K562 (cell line): ENCODE measurements around the gene KLHDC10. TPM values are rescaled to one million over a fixed set of nuclear protein-coding genes. Genes with fewer than 3 reads are reported as not detected.
A peak's percentile ranks its signal among the peaks of the same experiment; 100 is the strongest.

Experiments used
- ADNP ChIP-seq: fragments of 200-800 bp; sonication (Bioruptor generic); IDR thresholded peaks from 2 replicates; pipeline ENCODE4 v1.6.1; 2016; ENCODE audit warnings: missing genetic modification characterization, missing compliant biosample characterization
- ATF4 ChIP-seq: fragments of 450-650 bp; formaldehyde crosslinking; IDR thresholded peaks from 2 replicates; pipeline ENCODE4 v1.4.0; 2022; ENCODE audit warnings: mild to moderate bottlenecking, moderate library complexity
- CBX8 ChIP-seq: fragments of 200-600 bp; sonication (generic); IDR thresholded peaks from 2 replicates; pipeline ENCODE4 v1.6.1; 2012; ENCODE audit warnings: borderline replicate concordance, mixed run types, low read depth, mild to moderate bottlenecking, moderate library complexity, mixed read lengths, low read length, control low read depth, inconsistent platforms; ENCODE audit not compliant: poor library complexity, severe bottlenecking; ENCODE audit errors: extremely low read depth
- CREBBP ChIP-seq: IDR thresholded peaks from one replicate; pipeline ENCODE4 v1.6.1; 2012; ENCODE audit warnings: low read depth, mild to moderate bottlenecking, control low read depth, inconsistent platforms, low read length
- E2F1 ChIP-seq: sonication (generic); formaldehyde crosslinking; IDR thresholded peaks from 2 replicates; pipeline ENCODE4 v1.8.1; 2023; ENCODE audit warnings: mild to moderate bottlenecking, missing genetic modification reagents, moderate library complexity
- ELF4 ChIP-seq: fragments of 450-650 bp; formaldehyde crosslinking; IDR thresholded peaks from 2 replicates; pipeline ENCODE4 v1.4.0; 2022; ENCODE audit warnings: missing genetic modification characterization
- FUS ChIP-seq: fragments of 200-400 bp; formaldehyde crosslinking; optimal IDR thresholded peaks from 2 replicates; pipeline ENCODE3; 2017; ENCODE audit warnings: low read depth, low read length
- HES1 ChIP-seq: fragments of 450-650 bp; IDR thresholded peaks from 2 replicates; pipeline ENCODE4 v1.6.1; 2016; ENCODE audit warnings: low read depth, mild to moderate bottlenecking, moderate library complexity
- KDM5B ChIP-seq: fragments of 200-600 bp; sonication (generic); IDR thresholded peaks from 2 replicates; pipeline ENCODE4 v1.6.1; 2012; ENCODE audit warnings: low read depth, mild to moderate bottlenecking, moderate library complexity, low read length, control low read depth, inconsistent platforms; ENCODE audit not compliant: insufficient replicate concordance
- MTF1 ChIP-seq: fragments of 250-450 bp; sonication (Bioruptor Pico); IDR thresholded peaks from 2 replicates; pipeline ENCODE4 v1.9.0; 2021; ENCODE audit warnings: moderate library complexity, mild to moderate bottlenecking, inconsistent platforms, borderline replicate concordance
- NFE2 ChIP-seq: IDR thresholded peaks from 2 replicates; pipeline ENCODE4 v1.6.1; 2014; ENCODE audit warnings: antibody characterized with exemption, low read depth
- PBX2 ChIP-seq, 2 experiments: IDR thresholded peaks in 1 of 2; conservative IDR thresholded peaks in 1 of 2; 2 replicates each; pipeline ENCODE4 v1.6.1; 2016; ENCODE audit warnings: low read depth in 2 of 2, mild to moderate bottlenecking in 1 of 2, missing compliant biosample characterization in 1 of 2, missing genetic modification characterization in 1 of 2, moderate library complexity in 1 of 2
- PPARD ChIP-seq: fragments of 250-450 bp; sonication (Bioruptor Pico); IDR thresholded peaks from 2 replicates; pipeline ENCODE4 v1.8.0; 2022; ENCODE audit warnings: inconsistent platforms, mild to moderate bottlenecking, moderate library complexity
- SMAD4 ChIP-seq: fragments of 250-450 bp; sonication (Bioruptor Pico); conservative IDR thresholded peaks from 2 replicates; pipeline ENCODE4 v1.8.0; 2021; ENCODE audit warnings: inconsistent platforms, mild to moderate bottlenecking, moderate library complexity
- ZBTB8A ChIP-seq: fragments of 450-650 bp; IDR thresholded peaks from 2 replicates; pipeline ENCODE4 v1.6.1; 2018; ENCODE audit warnings: mild to moderate bottlenecking, moderate library complexity; ENCODE audit not compliant: partially characterized antibody
- ZFP36 ChIP-seq: fragments of 150-350 bp; IDR thresholded peaks from 2 replicates; pipeline ENCODE4 v1.6.1; 2018; ENCODE audit warnings: low read length, low read depth; ENCODE audit not compliant: partially characterized antibody
- ZNF184 ChIP-seq: sonication (generic); formaldehyde crosslinking; IDR thresholded peaks from 2 replicates; pipeline ENCODE4 v1.5.0; 2020; ENCODE audit warnings: missing genetic modification reagents
- ZNF232 ChIP-seq: sonication (generic); formaldehyde crosslinking; IDR thresholded peaks from 2 replicates; pipeline ENCODE4 v1.8.0; 2022; ENCODE audit warnings: mild to moderate bottlenecking, missing genetic modification reagents
- polyA plus RNA-seq, 8 experiments: library from polyadenylated mRNA; depleted of rRNA in 4 of 8; stranded (reverse) in 5 of 8; unstranded in 3 of 8; fragments of >200 nt; fragmentation: Nextera tagmentation in 2 of 8; fragmentation: Illumina TruSeq in 1 of 8; extraction: Ambion mirVana in 2 of 8; extraction: Trizol in 1 of 8; gene quantifications; 2 replicates each; pipeline versions ENCODE4 v1.2.1 to v1.2.3, GENCODE V29; 2011 to 2014; ENCODE audit warnings: inconsistent platforms in 1 of 8, missing spikeins in 1 of 8
- total RNA-seq, 7 experiments: library from RNA; depleted of rRNA in 6 of 7; stranded (reverse); fragments of >200 nt in 6 of 7; fragmentation: Illumina TruSeq in 2 of 7; extraction: Trizol in 2 of 7; gene quantifications; 2 replicates each; pipeline versions ENCODE4 v1.2.1 to v1.2.3, GENCODE V29; 2011 to 2021; ENCODE audit warnings: low replicate concordance in 1 of 7
- TF ChIP-seq, protein P1 (sequence below): IDR thresholded peaks from 2 replicates; pipeline ENCODE4 v1.6.1; 2012; ENCODE audit warnings: low read depth, low read length, improper control_type of control experiment, borderline replicate concordance

KLHDC10 gene
- total and polyA plus RNA-seq, 9 of the 15 experiments (the other 6 are each of a cell fraction or from before 2014, with no cell fraction given): 9.8 to 80.5 (median 31.4) TPM

DNA sequence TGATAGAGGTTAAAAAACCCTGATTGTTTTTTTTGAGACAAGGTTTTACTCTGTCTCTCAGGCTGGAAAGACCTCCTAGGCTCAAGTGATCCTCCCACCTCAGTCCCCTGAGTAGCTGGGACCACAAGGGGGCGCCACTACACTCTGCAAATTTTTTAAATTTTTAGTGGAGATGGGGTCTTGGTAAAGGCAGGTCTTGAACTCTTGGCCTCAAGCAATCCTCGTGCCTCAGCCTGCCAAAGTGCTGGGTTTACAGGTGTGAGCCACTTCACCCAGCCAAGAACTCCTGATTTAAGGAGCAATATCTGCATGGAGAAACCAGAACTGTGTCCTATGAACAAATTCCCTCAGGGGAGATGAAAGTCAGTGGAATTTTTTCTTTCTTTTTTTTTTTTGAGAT, 7.3 kb upstream of the KLHDC10 start (continued):
- TF ChIP-seq CBX8: no peak
- no peak for TF ChIP-seq ATF4 (CRISPR knock-in tag)
- no peak for TF ChIP-seq MTF1 (CRISPR knock-in tag)
- TF ChIP-seq, protein P1, sequence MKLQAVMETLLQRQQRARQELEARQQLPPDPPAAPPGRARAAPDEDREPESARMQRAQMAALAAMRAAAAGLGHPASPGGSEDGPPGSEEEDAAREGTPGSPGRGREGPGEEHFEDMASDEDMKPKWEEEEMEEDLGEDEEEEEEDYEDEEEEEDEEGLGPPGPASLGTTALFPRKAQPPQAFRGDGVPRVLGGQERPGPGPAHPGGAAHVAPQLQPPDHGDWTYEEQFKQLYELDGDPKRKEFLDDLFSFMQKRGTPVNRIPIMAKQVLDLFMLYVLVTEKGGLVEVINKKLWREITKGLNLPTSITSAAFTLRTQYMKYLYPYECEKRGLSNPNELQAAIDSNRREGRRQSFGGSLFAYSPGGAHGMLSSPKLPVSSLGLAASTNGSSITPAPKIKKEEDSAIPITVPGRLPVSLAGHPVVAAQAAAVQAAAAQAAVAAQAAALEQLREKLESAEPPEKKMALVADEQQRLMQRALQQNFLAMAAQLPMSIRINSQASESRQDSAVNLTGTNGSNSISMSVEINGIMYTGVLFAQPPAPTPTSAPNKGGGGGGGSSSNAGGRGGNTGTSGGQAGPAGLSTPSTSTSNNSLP: 0 out of 2 replicates have a peak, but pooled peaks have one; percentile 38
- TF ChIP-seq KDM5B: no peak
- no peak for TF ChIP-seq NFE2
- no peak for TF ChIP-seq PBX2 (CRISPR knock-in tag; IDR thresholded peaks at IDR 0.05; ENCODE audit: low read depth)
- TF ChIP-seq PBX2 (tag; conservative IDR thresholded peaks at IDR 0.05; ENCODE audit: low read depth): no peak
- TF ChIP-seq ADNP (tag): 0 out of 2 replicates have a peak, but pooled peaks have one; percentile 11
- no peak for TF ChIP-seq ZFP36
- TF ChIP-seq ZNF184 (CRISPR knock-in tag): no peak
- TF ChIP-seq HES1: no peak
- no peak for TF ChIP-seq CREBBP
- no peak for TF ChIP-seq ZNF232
- TF ChIP-seq ELF4 (CRISPR knock-in tag): no peak
- TF ChIP-seq FUS: no peak
- peak; percentile 45; the same call in 1 of the 2 replicates for TF ChIP-seq E2F1
- TF ChIP-seq SMAD4: peak; percentile 61; the same call in 1 of the 2 replicates
- no peak for TF ChIP-seq PPARD (CRISPR knock-in tag)
- no peak for TF ChIP-seq ZBTB8A
